GM12878 (cell line): Measurements from ENCODE around the gene SP4. TPM values are rescaled to one million over a fixed set of nuclear protein-coding genes. Genes with fewer than 3 reads are reported as not detected.

ENCODE experiments used
- ATAC-seq: fragments of 200-7000 bp; cut with Tn5 transposase; 3 replicates; pipeline ENCODE4 v1.9.1; 2020; ENCODE audit warnings: mild to moderate bottlenecking, moderate library complexity
- BruUV-seq: library from RNA; stranded (reverse); fragments of 400-500 nt; replicated peaks from 2 replicates; lab custom pipeline; 2021; lab: Mats Ljungman, UMichigan
- CTCF ChIA-PET: fragments of 300-600 bp; sonication (Branson Sonifier 250); formaldehyde crosslinking; extraction: SDS; loops from one replicate; lab custom pipeline; 2021; ENCODE audit warnings: inconsistent platforms; lab: Yijun Ruan, JAX
- POLR2A ChIA-PET: fragments of 350-600 bp; formaldehyde crosslinking; extraction: SDS; loops from one replicate; lab custom pipeline; 2021; ENCODE audit warnings: inconsistent platforms; lab: Charles Lee
- RAD21 ChIA-PET: fragments of 300-600 bp; sonication (Branson Sonifier 250); formaldehyde crosslinking; loops from one replicate; lab custom pipeline; 2023; ENCODE audit warnings: antibody characterized with exemption; ENCODE audit not compliant: unreplicated experiment; lab: Charles Lee
- SMC1A ChIA-PET: fragments of 300-600 bp; sonication (Branson Sonifier 250); formaldehyde crosslinking; loops from one replicate; lab custom pipeline; 2023; ENCODE audit not compliant: unreplicated experiment, uncharacterized antibody; lab: Charles Lee
- DNase-seq: peaks from one replicate; pipeline ENCODE4 v3.0.0-alpha.2; 2011; ENCODE audit warnings: low read depth, low spot score
- FAIRE-seq: peaks from 3 replicates; lab custom pipeline; 2011; peaks lifted over from hg19 to GRCh38; lab: Jason Lieb, UNC
- H2AFZ ChIP-seq: 2 replicates; pipeline ENCODE4 v1.6.0; 2011; ENCODE audit warnings: low read depth, low read length, control low read depth; ENCODE audit not compliant: control insufficient read depth
- H3K27ac ChIP-seq: 2 replicates; pipeline ENCODE4 v1.5.1; 2011; ENCODE audit warnings: control low read depth; ENCODE audit not compliant: control insufficient read depth, insufficient read depth
- H3K27me3 ChIP-seq, 2 experiments: replicated peaks in 1 of 2; 2 replicates each; pipeline versions ENCODE4 v1.6.0 to v1.6.1; 2011; ENCODE audit warnings: low read length in 1 of 2; ENCODE audit not compliant: control insufficient read depth in 2 of 2, insufficient read depth in 2 of 2
- H3K36me3 ChIP-seq, 2 experiments: 2 replicates each; pipeline ENCODE4 v1.5.1; 2011; ENCODE audit warnings: low read length in 1 of 2; ENCODE audit not compliant: control insufficient read depth in 2 of 2, insufficient read depth in 2 of 2
- H3K4me1 ChIP-seq: 2 replicates; pipeline ENCODE4 v1.6.1; 2011; ENCODE audit warnings: mild to moderate bottlenecking, low read length, moderate library complexity, mixed read lengths; ENCODE audit not compliant: control insufficient read depth, insufficient read depth
- H3K4me2 ChIP-seq: 2 replicates; pipeline ENCODE4 v1.6.0; 2011; ENCODE audit warnings: control low read depth; ENCODE audit not compliant: control insufficient read depth, insufficient read depth
- H3K4me3 ChIP-seq: fragments of 200-600 bp; sonication (generic); 2 replicates; pipeline ENCODE4 v1.5.1; 2016
- H3K79me2 ChIP-seq: 2 replicates; pipeline ENCODE4 v1.6.0; 2011; ENCODE audit warnings: low read length; ENCODE audit not compliant: control insufficient read depth, insufficient read depth
- H3K9ac ChIP-seq: 2 replicates; pipeline ENCODE4 v1.8.0; 2011; ENCODE audit warnings: low read length, control low read depth, mixed read lengths; ENCODE audit not compliant: control insufficient read depth, insufficient read depth
- H3K9me3 ChIP-seq: replicated peaks from 3 replicates; pipeline ENCODE4 v1.5.1; 2011; ENCODE audit warnings: mild to moderate bottlenecking, low read length; ENCODE audit not compliant: control insufficient read depth, insufficient read depth
- H4K20me1 ChIP-seq: 2 replicates; pipeline ENCODE4 v1.6.0; 2011; ENCODE audit not compliant: control insufficient read depth, insufficient read depth
- ATF2 ChIP-seq: IDR thresholded peaks from 2 replicates; pipeline ENCODE4 v1.6.1; 2012; ENCODE audit warnings: low read length, inconsistent platforms
- CEBPB ChIP-seq, 2 experiments: fragments of 150-350 bp in 1 of 2; IDR thresholded peaks; 2 replicates each; pipeline ENCODE4 v1.6.1; 2012 to 2014; ENCODE audit warnings: low read depth in 2 of 2, low read length in 2 of 2, borderline replicate concordance in 1 of 2, inconsistent platforms in 1 of 2
- CHD4 ChIP-seq: fragments of 200-600 bp; sonication (generic); IDR thresholded peaks from 2 replicates; pipeline ENCODE4 v1.6.1; 2016; ENCODE audit warnings: mild to moderate bottlenecking
- EED ChIP-seq: sonication (generic); IDR thresholded peaks from 2 replicates; pipeline ENCODE4 v1.6.1; 2016; ENCODE audit warnings: antibody characterized with exemption, low read depth
- EP300 ChIP-seq, 2 experiments: fragments of 150-350 bp in 1 of 2; IDR thresholded peaks; 2 replicates each; pipeline ENCODE4 v1.6.1; 2011 to 2012; ENCODE audit warnings: low read depth in 2 of 2, low read length in 2 of 2, borderline replicate concordance in 1 of 2, improper control_type of control experiment in 1 of 2, inconsistent platforms in 1 of 2; ENCODE audit not compliant: control insufficient read depth in 1 of 2
- ETV6 ChIP-seq, 2 experiments: fragments of 450-650 bp in 1 of 2; IDR thresholded peaks in 1 of 2; conservative IDR thresholded peaks in 1 of 2; 2 replicates each; pipeline ENCODE4 v1.6.1; 2014; ENCODE audit warnings: antibody characterized with exemption in 1 of 2, borderline replicate concordance in 1 of 2, low read depth in 1 of 2, mild to moderate bottlenecking in 1 of 2, moderate library complexity in 1 of 2
- IRF4 ChIP-seq: IDR thresholded peaks from 2 replicates; pipeline ENCODE4 v1.6.1; 2011; ENCODE audit warnings: low read depth, low read length
- LARP7 ChIP-seq: fragments of 450-650 bp; IDR thresholded peaks from 2 replicates; pipeline ENCODE4 v1.6.1; 2017; ENCODE audit warnings: mild to moderate bottlenecking
- MEF2A ChIP-seq: IDR thresholded peaks from 2 replicates; pipeline ENCODE4 v1.6.1; 2011; ENCODE audit warnings: low read depth, mild to moderate bottlenecking, low read length, moderate library complexity; ENCODE audit not compliant: insufficient read depth
- MYB ChIP-seq: fragments of 150-350 bp; IDR thresholded peaks from 2 replicates; pipeline ENCODE4 v1.6.1; 2014; ENCODE audit warnings: mild to moderate bottlenecking, low read depth, low read length, borderline replicate concordance
- MYC ChIP-seq: IDR thresholded peaks from 2 replicates; pipeline ENCODE4 v1.6.1; 2011; ENCODE audit warnings: mild to moderate bottlenecking, low read length, moderate library complexity, inconsistent platforms; ENCODE audit not compliant: insufficient read depth, insufficient replicate concordance, insufficient read length, severe bottlenecking
- NR2C1 ChIP-seq: fragments of 450-650 bp; IDR thresholded peaks from 2 replicates; pipeline ENCODE4 v1.6.1; 2017; ENCODE audit warnings: antibody characterized with exemption, mild to moderate bottlenecking, moderate library complexity
- PAX5 ChIP-seq: IDR thresholded peaks from 2 replicates; pipeline ENCODE4 v1.6.1; 2011; ENCODE audit warnings: low read depth, low read length, borderline replicate concordance
- RAD51 ChIP-seq: fragments of 450-650 bp; IDR thresholded peaks from 2 replicates; pipeline ENCODE4 v1.6.1; 2016; ENCODE audit warnings: moderate library complexity, mild to moderate bottlenecking, inconsistent platforms
- RB1 ChIP-seq: fragments of 450-650 bp; formaldehyde crosslinking; IDR thresholded peaks from 2 replicates; pipeline ENCODE4 v1.6.1; 2017; ENCODE audit warnings: mild to moderate bottlenecking, borderline replicate concordance
- SIN3A ChIP-seq: IDR thresholded peaks from 2 replicates; pipeline ENCODE4 v1.6.1; 2012; ENCODE audit warnings: low read depth, low read length, improper control_type of control experiment
- SKIL ChIP-seq: fragments of 450-650 bp; IDR thresholded peaks from 2 replicates; pipeline ENCODE4 v1.6.1; 2017; ENCODE audit warnings: mild to moderate bottlenecking, low read depth, inconsistent platforms; ENCODE audit not compliant: poor library complexity, severe bottlenecking
- ZBTB40 ChIP-seq: fragments of 450-650 bp; IDR thresholded peaks from 2 replicates; pipeline ENCODE4 v1.6.1; 2016; ENCODE audit warnings: mild to moderate bottlenecking, moderate library complexity, borderline replicate concordance
- WGBS: methylation state at CpG from one replicate; pipeline ENCODE4 v1.1.6; 2016; ENCODE audit warnings: low lambda C conversion rate; ENCODE audit not compliant: insufficient replicate concordance, insufficient coverage; ENCODE audit errors: missing lambda C conversion rate; 5-methylcytosine and 5-hydroxymethylcytosine counted together
- in situ Hi-C: fragments of 300-500 bp; cut with MboI; formaldehyde crosslinking; loops from 9 replicates; pipeline ENCODE4 v1.14.3; 2018; ENCODE audit warnings: mixed read lengths
- intact Hi-C: fragments of 100-400 bp; cut with micrococcal nuclease; formaldehyde crosslinking; loops from one replicate; pipeline ENCODE4 v1.14.2; 2022; ENCODE audit not compliant: unreplicated experiment
- polyA plus RNA-seq, 11 experiments: library from polyadenylated mRNA; depleted of rRNA in 4 of 11; unstranded in 6 of 11; stranded (reverse) in 5 of 11; fragments of >200 nt; fragmentation: Nextera tagmentation in 4 of 11; fragmentation: Illumina TruSeq in 1 of 11; extraction: Ambion mirVana in 4 of 11; extraction: Trizol in 1 of 11; gene quantifications; 1 replicate in 1 of 11; 2 replicates in 10 of 11; pipeline versions ENCODE4 v1.2.1 to v1.2.3, GENCODE V29; 2011 to 2016; ENCODE audit warnings: inconsistent platforms in 2 of 11, missing spikeins in 2 of 11, low read depth in 1 of 11
- total RNA-seq, 4 experiments: library from RNA; depleted of rRNA in 3 of 4; stranded (reverse); fragments of >200 nt in 3 of 4; fragmentation: Illumina TruSeq in 1 of 4; extraction: Trizol in 1 of 4; gene quantifications; 2 replicates each; pipeline versions ENCODE4 v1.2.1 to v1.2.3, GENCODE V29; 2013 to 2021

The SP4 gene
- total and polyA plus RNA-seq, 10 of the 15 experiments (the other 5 are each of a cell fraction or from before 2014, with no cell fraction given): 6.2 to 32.4 (median 16.1) TPM

- Histone ChIP-seq H4K20me1 (no peaks in the 10 kb centered on the region), H2AFZ (peak overlapping the region; percentile 71), H3K27ac (peak overlapping the region; percentile 63), H3K79me2 (peaks cover 34% of the 10 kb centered on the region), H3K9ac (peak overlapping the region; percentile 79), H3K9me3 (no peaks in the 10 kb centered on the region), H3K36me3 (peaks cover 0 to 4% of the 10 kb centered on the region in 2 experiments; a peak in 1 of 4 replicates), H3K27me3 (no peaks in the 10 kb centered on the region), H3K4me2 (peak overlapping the region; percentile 73), H3K4me3 (peak overlapping the region; percentile 95), H3K4me1 (peaks cover 15% of the 10 kb centered on the region)
- intact Hi-C loops: loop anchor here (5.0 kb wide), 1 partner anchor 126 kb away; no protein-coding TSS in a partner anchor
- CTCF ChIA-PET: interaction anchor here (2.9 kb wide), 1 partner anchor 166 kb away, joined by 13 read pairs; no protein-coding TSS in a partner anchor
- RAD21 ChIA-PET: interaction anchor here (2.1 kb wide), 1 partner anchor 16 kb away, joined by 7 read pairs; no protein-coding TSS in a partner anchor
- in situ Hi-C loops: no loop called here
- no TSS peak for BruUV-seq
- DNase-seq: no peak
- ATAC-seq: no peak
- SMC1A ChIA-PET: no interaction called here
- POLR2A ChIA-PET: no interaction called here
- WGBS: 0% methylated on average over 5 of the region's 5 CpGs
- FAIRE-seq: no peak
- no peak for TF ChIP-seq ZBTB40
- TF ChIP-seq SIN3A: no peak
- no peak for TF ChIP-seq MEF2A
- no peak for TF ChIP-seq NR2C1
- TF ChIP-seq EED: no peak
- TF ChIP-seq ETV6 (conservative IDR thresholded peaks at IDR 0.05 in 1 of 2, IDR thresholded peaks at IDR 0.05 in 1 of 2; ENCODE audit: borderline replicate concordance in 1 of 2, low read depth in 1 of 2): no peak
- no peak for TF ChIP-seq CHD4
- no peak for TF ChIP-seq LARP7
- no peak for TF ChIP-seq EP300 (IDR thresholded peaks at IDR 0.05; ENCODE audit: borderline replicate concordance in 1 of 2, control insufficient read depth in 1 of 2, low read depth in 2 of 2, low read length in 2 of 2)
- no peak for TF ChIP-seq RB1
- no peak for TF ChIP-seq CEBPB (IDR thresholded peaks at IDR 0.05; ENCODE audit: borderline replicate concordance in 1 of 2, low read depth in 2 of 2, low read length in 2 of 2)
- TF ChIP-seq ATF2: no peak
- no peak for TF ChIP-seq MYC
- no peak for TF ChIP-seq PAX5
- no peak for TF ChIP-seq IRF4
- TF ChIP-seq SKIL: no peak
- TF ChIP-seq RAD51: no peak
- no peak for TF ChIP-seq MYB
Observed at GRCh38 chr7:21428659-21428941, 717 bp downstream of the SP4 start.
